Kidney (tissue), 14 donors: Measurements from ENCODE around the gene ADCY2. TPM values are rescaled to one million over a fixed set of nuclear protein-coding genes. Genes with fewer than 3 reads are reported as not detected.

Source experiments
- DNase-seq, 5 donors: peaks; one replicate each; pipeline ENCODE4 v3.0.0-alpha.2; 2013 to 2020
- FAIRE-seq: peaks from 2 replicates; lab custom pipeline; 2012; peaks lifted over from hg19 to GRCh38; lab: Jason Lieb, UNC
- H3K27ac ChIP-seq, 2 donors: one replicate each; pipeline ENCODE4 v1.7.0; 2013; ENCODE audit warnings: low read depth in 2 of 2, low read length in 2 of 2, inconsistent platforms in 1 of 2
- H3K27me3 ChIP-seq: one replicate; pipeline ENCODE4 v1.7.1; 2013; ENCODE audit warnings: low read length, inconsistent platforms; ENCODE audit not compliant: control insufficient read depth, insufficient read depth
- H3K36me3 ChIP-seq, 3 donors: one replicate each; pipeline versions ENCODE4 v1.7.0 to v1.7.1; 2013; ENCODE audit warnings: low read length in 3 of 3, control low read depth in 1 of 3, inconsistent platforms in 1 of 3; ENCODE audit not compliant: insufficient read depth in 3 of 3, control insufficient read depth in 2 of 3
- H3K4me1 ChIP-seq, 3 donors: one replicate each; pipeline versions ENCODE4 v1.7.0 to v1.7.1; 2013; ENCODE audit warnings: low read length in 3 of 3, inconsistent platforms in 1 of 3, low read depth in 1 of 3; ENCODE audit not compliant: control insufficient read depth in 2 of 3, insufficient read depth in 2 of 3
- H3K4me3 ChIP-seq, 3 donors: one replicate each; pipeline versions ENCODE4 v1.7.0 to v1.8.1; 2013; ENCODE audit warnings: low read length in 3 of 3, control low read depth in 1 of 3, inconsistent platforms in 1 of 3
- H3K9ac ChIP-seq, 3 donors: one replicate each; pipeline versions ENCODE4 v1.7.0 to v1.7.1; 2013; ENCODE audit warnings: low read length in 3 of 3, control low read depth in 1 of 3, inconsistent platforms in 1 of 3
- H3K9me3 ChIP-seq, 3 donors: one replicate each; pipeline versions ENCODE4 v1.7.0 to v1.7.1; 2013; ENCODE audit warnings: low read length in 3 of 3, control low read depth in 1 of 3, inconsistent platforms in 1 of 3; ENCODE audit not compliant: control insufficient read depth in 2 of 3, insufficient read depth in 1 of 3
- CTCF ChIP-seq: IDR thresholded peaks from 3 replicates; pipeline ENCODE4 v1.5.1; 2012; ENCODE audit warnings: mild to moderate bottlenecking, moderate library complexity, borderline replicate concordance; ENCODE audit not compliant: insufficient read depth; ENCODE audit errors: extremely low read depth
- intact Hi-C: fragments of 100-400 bp; cut with DNase I; formaldehyde crosslinking; loops from one replicate; pipeline ENCODE4 v1.11.1; 2022
- polyA plus RNA-seq: library from polyadenylated mRNA; stranded (reverse); fragments of 350-450 nt; fragmentation: Illumina TruSeq; extraction: RNeasy Lipid Tissue Mini Kit (QIAGEN cat#74804); gene quantifications from one replicate; pipeline ENCODE4 v1.2.3, GENCODE V29; 2014; ENCODE audit warnings: low read depth, low replicate concordance; ENCODE audit not compliant: insufficient read depth
- total RNA-seq: library from RNA; stranded (reverse); fragmentation: NEBNext Ultra II Directional; extraction: Animal tissue kit (Norgen Biotek cat#: 25700); gene quantifications from one replicate; pipeline ENCODE4 v1.2.1, GENCODE V29; 2021
- donor health status: control.
- donor health status: control.
- donor health status: control.
- donor health status: control.
- donor health status: control.
- donor health status: DM: yes; HTN: yes; CAD: no.
- donor health status: Normal renal cell carcinoma (clear cell type).

Gene ADCY2
- total and polyA plus RNA-seq, 2 donors from 2014 or later: 0.17 to 2.2 TPM

GRCh38 chr5:7415587-7416535, 19.9 kb downstream of the ADCY2 start:
- FAIRE-seq (no peak), DNase-seq (peak in 3 of 5 donors; percentile 31 to 64 (median 54))
- H3K27ac ChIP-seq: no peak overlapping the region
- H3K9ac ChIP-seq: no peak overlapping the region
- H3K4me1 ChIP-seq: no peaks in the 10 kb centered on the region
- no peak overlapping the region for H3K4me3 ChIP-seq
- TF ChIP-seq CTCF: no peak
- intact Hi-C loops: no loop called here
- no peaks in the 10 kb centered on the region for H3K36me3 ChIP-seq
- H3K9me3 ChIP-seq: no peaks in the 10 kb centered on the region
- H3K27me3 ChIP-seq: no peaks in the 10 kb centered on the region

GRCh38 chr5:7418276-7418675, 22.3 kb downstream of the ADCY2 start:
- H3K9me3 ChIP-seq: no peaks in the 10 kb centered on the region
- H3K27me3 ChIP-seq: no peaks in the 10 kb centered on the region
- no peaks in the 10 kb centered on the region for H3K4me1 ChIP-seq
- H3K9ac ChIP-seq: no peak overlapping the region
- FAIRE-seq (no peak), DNase-seq (no peak)
- TF ChIP-seq CTCF: no peak
- H3K36me3 ChIP-seq: no peaks in the 10 kb centered on the region
- H3K27ac ChIP-seq: no peak overlapping the region
- intact Hi-C loops: no loop called here
- H3K4me3 ChIP-seq: no peak overlapping the region

GRCh38 chr5:7419367-7419766, 23.4 kb downstream of the ADCY2 start:
- H3K9ac ChIP-seq: no peak overlapping the region
- no peaks in the 10 kb centered on the region for H3K27me3 ChIP-seq
- intact Hi-C loops: no loop called here
- no peaks in the 10 kb centered on the region for H3K4me1 ChIP-seq
- no peak overlapping the region for H3K4me3 ChIP-seq
- no peak for DNase-seq
- TF ChIP-seq CTCF: no peak
- no peaks in the 10 kb centered on the region for H3K36me3 ChIP-seq
- no peak overlapping the region for H3K27ac ChIP-seq
- FAIRE-seq: no peak
- no peaks in the 10 kb centered on the region for H3K9me3 ChIP-seq
